A673 (cell line): ENCODE results near the gene CEACAM21. TPM values are rescaled to one million over a fixed set of nuclear protein-coding genes. Genes with fewer than 3 reads are reported as not detected.

ENCODE experiments used
- BruUV-seq: library from RNA; stranded (reverse); fragments of 400-500 nt; replicated peaks from 2 replicates; lab custom pipeline; 2021; lab: Mats Ljungman, UMichigan
- CTCF ChIA-PET: fragments of 300-600 bp; sonication (Branson Sonifier 250); formaldehyde crosslinking; loops from one replicate; lab custom pipeline; 2022; ENCODE audit warnings: antibody characterized with exemption; lab: Charles Lee
- POLR2A ChIA-PET: fragments of 300-600 bp; sonication (Branson Sonifier 250); formaldehyde crosslinking; loops from one replicate; lab custom pipeline; 2022; ENCODE audit warnings: antibody characterized with exemption; ENCODE audit not compliant: low non-redundant PET; lab: Charles Lee
- DNase-seq: peaks from one replicate; pipeline ENCODE4 v3.0.0-alpha.2; 2015; ENCODE audit warnings: low spot score
- H3K27ac ChIP-seq: fragments of 200-600 bp; sonication (generic); 2 replicates; pipeline ENCODE4 v1.5.1; 2016; ENCODE audit warnings: mixed run types, low read depth, mild to moderate bottlenecking, mixed read lengths, antibody characterized with exemption, low read length; ENCODE audit not compliant: poor library complexity, severe bottlenecking
- H3K27me3 ChIP-seq: fragments of 200-600 bp; sonication (generic); replicated peaks from 2 replicates; pipeline ENCODE4 v1.6.1; 2017; ENCODE audit warnings: mixed run types, low read depth, mild to moderate bottlenecking, mixed read lengths, antibody characterized with exemption, low read length; ENCODE audit not compliant: insufficient read depth, poor library complexity
- H3K36me3 ChIP-seq: fragments of 200-600 bp; sonication (generic); 2 replicates; pipeline ENCODE4 v1.6.1; 2016; ENCODE audit warnings: mixed run types, mild to moderate bottlenecking, mixed read lengths, antibody characterized with exemption, low read length; ENCODE audit not compliant: insufficient read depth, poor library complexity, severe bottlenecking
- H3K4me1 ChIP-seq: fragments of 200-600 bp; sonication (generic); 2 replicates; pipeline ENCODE4 v1.6.1; 2017; ENCODE audit warnings: mixed run types, mild to moderate bottlenecking, mixed read lengths, antibody characterized with exemption, low read length; ENCODE audit not compliant: insufficient read depth, poor library complexity, severe bottlenecking
- H3K4me3 ChIP-seq: fragments of 200-600 bp; sonication (generic); 2 replicates; pipeline ENCODE4 v1.5.1; 2016; ENCODE audit warnings: low read depth, mixed run types, mild to moderate bottlenecking, mixed read lengths, low read length; ENCODE audit not compliant: poor library complexity, severe bottlenecking
- H3K9me3 ChIP-seq: fragments of 200-600 bp; sonication (generic); 2 replicates; pipeline ENCODE4 v1.6.1; 2016; ENCODE audit warnings: mixed run types, low read depth, mild to moderate bottlenecking, mixed read lengths, antibody characterized with exemption, low read length; ENCODE audit not compliant: poor library complexity, severe bottlenecking
- CTCF ChIP-seq: fragments of 300-800, 200-600 bp; sonication (generic); conservative IDR thresholded peaks from 2 replicates; pipeline ENCODE4 v1.5.1; 2017; ENCODE audit warnings: low read depth, mild to moderate bottlenecking, antibody characterized with exemption, low read length, moderate library complexity, mixed read lengths
- EZH2 ChIP-seq: fragments of 200-600 bp; sonication (generic); IDR thresholded peaks from 2 replicates; pipeline ENCODE4 v1.6.1; 2017; ENCODE audit warnings: borderline replicate concordance, low read depth, mild to moderate bottlenecking, mixed read lengths, antibody characterized with exemption, low read length; ENCODE audit not compliant: poor library complexity, severe bottlenecking
- intact Hi-C: fragments of 100-400 bp; cut with micrococcal nuclease; formaldehyde crosslinking; loops from one replicate; pipeline ENCODE4 v1.10.0; 2022; ENCODE audit not compliant: unreplicated experiment
- total RNA-seq: library from RNA; stranded (reverse); gene quantifications from 2 replicates; pipeline ENCODE4 v1.2.3, GENCODE V29; 2021

The CEACAM21 gene
- total RNA-seq, 1 experiment from 2014 or later, result 4.3 TPM

DNA sequence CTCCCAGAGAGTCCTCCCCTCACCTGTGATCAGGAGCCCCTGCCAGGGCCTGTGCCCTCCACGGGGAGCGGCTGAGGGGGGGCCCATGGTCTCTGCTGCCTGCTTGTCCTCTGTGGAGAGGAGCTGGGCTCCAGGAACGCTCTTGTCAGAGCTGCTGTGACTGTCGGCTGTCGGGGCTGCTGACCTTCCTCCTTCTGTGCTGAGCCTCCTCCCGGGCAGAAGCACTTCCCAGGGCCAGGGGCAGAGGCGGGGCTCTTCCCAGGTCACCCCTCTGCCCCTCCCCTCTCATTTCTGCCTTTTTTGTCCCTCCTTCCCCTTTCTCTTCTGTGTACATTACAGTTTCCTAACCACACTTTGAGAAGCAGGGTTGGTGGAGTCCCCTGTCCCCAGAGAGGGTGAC lies 50.9 kb downstream of the CEACAM21 start, which contains the start of gene CEACAM4:
TSS of gene CEACAM4 (minus strand) at position 198 of the 400 bp plus-strand sequence. CDS start at position 87, 111 bp downstream.
- ChIA-PET CTCF (no interaction called here), POLR2A (no interaction called here)
- H3K4me3 ChIP-seq, result no peak within 1 kb of the TSS
- intact Hi-C loops, result no loop called here
- no peaks in the 10 kb centered on the region for H3K9me3 ChIP-seq
- DNase-seq, result no peak
- no peaks in the 10 kb centered on the region for H3K4me1 ChIP-seq
- no TSS peak for BruUV-seq
- no peak within 1 kb of the TSS for H3K27ac ChIP-seq
- peaks cover 15% of the 10 kb centered on the region for H3K27me3 ChIP-seq
- TF ChIP-seq CTCF (no peak), EZH2 (no peak)
- H3K36me3 ChIP-seq, result no peaks in the 10 kb centered on the region

GRCh38 chr19:41627966-41628675 lies 52.2 kb downstream of the CEACAM21 start:
- intact Hi-C loops, result no loop called here
- no TSS peak for BruUV-seq
- H3K27me3 ChIP-seq, result peaks cover 15% of the 10 kb centered on the region
- no peaks in the 10 kb centered on the region for H3K9me3 ChIP-seq
- no peaks in the 10 kb centered on the region for H3K4me1 ChIP-seq
- POLR2A ChIA-PET, result no interaction called here
- CTCF ChIA-PET, result no interaction called here
- no peak for DNase-seq
- TF ChIP-seq CTCF (no peak), EZH2 (no peak)
- no peak overlapping the region for H3K27ac ChIP-seq
- no peak overlapping the region for H3K4me3 ChIP-seq
- no peaks in the 10 kb centered on the region for H3K36me3 ChIP-seq

Other genes with a start within 250 kb of the CEACAM21 start
- gene TGFB1, start 222.2 kb upstream of the CEACAM21 start, total RNA-seq, result 92.4 and 102 TPM in 2 replicates
- gene B9D2, start 212.0 kb upstream of the CEACAM21 start, total RNA-seq, result 9.9 and 10.7 TPM in 2 replicates
- 4.9 and 8.7 TPM in 2 replicates for gene TMEM91, start 199.6 kb upstream of the CEACAM21 start, total RNA-seq
- gene EXOSC5, start 178.8 kb upstream of the CEACAM21 start, total RNA-seq, result 35.0 and 43.1 TPM in 2 replicates
- 14.7 and 15.9 TPM in 2 replicates for gene BCKDHA, start 178.3 kb upstream of the CEACAM21 start, total RNA-seq
- gene B3GNT8, start 148.8 kb upstream of the CEACAM21 start, total RNA-seq, result 0.41 and 0.81 TPM in 2 replicates
- gene DMAC2, start 136.3 kb upstream of the CEACAM21 start, total RNA-seq, result 86.5 and 96.6 TPM in 2 replicates
- gene ERICH4, start 133.0 kb upstream of the CEACAM21 start, total RNA-seq, result not detected in 2 replicates
- not detected in 2 replicates for gene CEACAM4, start 50.9 kb downstream of the CEACAM21 start, total RNA-seq
- gene CEACAM7, start 112.1 kb downstream of the CEACAM21 start, total RNA-seq, result 0.43 and 0.44 TPM in 2 replicates
- gene CEACAM5, start 132.5 kb downstream of the CEACAM21 start, total RNA-seq, result 0.54 and 0.90 TPM in 2 replicates
- gene CEACAM6, start 179.4 kb downstream of the CEACAM21 start, total RNA-seq, result 2.1 and 2.4 TPM in 2 replicates
- gene CEACAM3, start 220.4 kb downstream of the CEACAM21 start, total RNA-seq, result not detected in 2 replicates